ENCODE data around the gene TAS2R1. TPM values are rescaled to one million over a fixed set of nuclear protein-coding genes. Genes with fewer than 3 reads are reported as not detected.

TAS2R1 gene
- total RNA-seq, 1 experiment from 2014 or later = not detected

- H3K9ac ChIP-seq (ENCODE audit: low read length) = no peak overlapping the region
- no peak overlapping the region for H3K4me3 ChIP-seq (replicated peaks in 1 of 2; ENCODE audit: low read depth in 1 of 2, low read length in 2 of 2)
- no peak overlapping the region for H3K4me2 ChIP-seq (ENCODE audit: low read length)
- no peaks in the 10 kb centered on the region for H4K20me1 ChIP-seq (ENCODE audit: insufficient read depth)
- intact Hi-C loops (cut with micrococcal nuclease) = no loop called here
- H2AFZ ChIP-seq (ENCODE audit: low read depth, low read length, poor library complexity, severe bottlenecking) = no peak overlapping the region
- H3K36me3 ChIP-seq (ENCODE audit: control insufficient read depth in 1 of 2, insufficient read depth in 2 of 2, low read length in 2 of 2) = no peaks in the 10 kb centered on the region
- peaks cover 0 to 7% of the 10 kb centered on the region in 2 experiments; a peak in 2 of 4 replicates for H3K9me3 ChIP-seq (ENCODE audit: control insufficient read depth in 1 of 2, insufficient read depth in 1 of 2, low read depth in 1 of 2, low read length in 2 of 2)
- no peaks in the 10 kb centered on the region for H3K27me3 ChIP-seq (ENCODE audit: insufficient read depth, low read length)
- POLR2A ChIA-PET = no interaction called here
- ATAC-seq (no peak), DNase-seq (ENCODE audit: low read depth, low spot score) (no peak)
- H3K79me2 ChIP-seq (ENCODE audit: insufficient read depth, low read length) = no peaks in the 10 kb centered on the region
- no peak overlapping the region for H3K27ac ChIP-seq (ENCODE audit: low read depth, low read length)
- RAD21 ChIA-PET (ENCODE audit: low non-redundant PET in 1 of 2, low total read pairs in 2 of 2, uncharacterized antibody in 2 of 2, unreplicated experiment in 2 of 2) = no interaction called here
- TF ChIP-seq SIN3A (IDR thresholded peaks at IDR 0.05; ENCODE audit: low read depth) = no peak
- no peak for TF ChIP-seq SP1 (IDR thresholded peaks at IDR 0.05; ENCODE audit: low read depth)
- TF ChIP-seq, protein P1, sequence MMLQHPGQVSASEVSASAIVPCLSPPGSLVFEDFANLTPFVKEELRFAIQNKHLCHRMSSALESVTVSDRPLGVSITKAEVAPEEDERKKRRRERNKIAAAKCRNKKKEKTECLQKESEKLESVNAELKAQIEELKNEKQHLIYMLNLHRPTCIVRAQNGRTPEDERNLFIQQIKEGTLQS (IDR thresholded peaks at IDR 0.05) = no peak
- TF ChIP-seq ZNF274 (IDR thresholded peaks at IDR 0.05; ENCODE audit: low read depth, low read length) = no peak
- TF ChIP-seq TCF7L2 (IDR thresholded peaks at IDR 0.05; ENCODE audit: borderline replicate concordance, extremely low read depth, insufficient read depth, insufficient read length) = no peak
- TF ChIP-seq ELF1 (IDR thresholded peaks at IDR 0.05; ENCODE audit: borderline replicate concordance, low read depth) = no peak
- TF ChIP-seq, protein P2, sequence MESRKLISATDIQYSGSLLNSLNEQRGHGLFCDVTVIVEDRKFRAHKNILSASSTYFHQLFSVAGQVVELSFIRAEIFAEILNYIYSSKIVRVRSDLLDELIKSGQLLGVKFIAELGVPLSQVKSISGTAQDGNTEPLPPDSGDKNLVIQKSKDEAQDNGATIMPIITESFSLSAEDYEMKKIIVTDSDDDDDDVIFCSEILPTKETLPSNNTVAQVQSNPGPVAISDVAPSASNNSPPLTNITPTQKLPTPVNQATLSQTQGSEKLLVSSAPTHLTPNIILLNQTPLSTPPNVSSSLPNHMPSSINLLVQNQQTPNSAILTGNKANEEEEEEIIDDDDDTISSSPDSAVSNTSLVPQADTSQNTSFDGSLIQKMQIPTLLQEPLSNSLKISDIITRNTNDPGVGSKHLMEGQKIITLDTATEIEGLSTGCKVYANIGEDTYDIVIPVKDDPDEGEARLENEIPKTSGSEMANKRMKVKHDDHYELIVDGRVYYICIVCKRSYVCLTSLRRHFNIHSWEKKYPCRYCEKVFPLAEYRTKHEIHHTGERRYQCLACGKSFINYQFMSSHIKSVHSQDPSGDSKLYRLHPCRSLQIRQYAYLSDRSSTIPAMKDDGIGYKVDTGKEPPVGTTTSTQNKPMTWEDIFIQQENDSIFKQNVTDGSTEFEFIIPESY (IDR thresholded peaks at IDR 0.05; ENCODE audit: extremely low read depth, insufficient replicate concordance, low read length) = no peak
- TF ChIP-seq RAD21 (IDR thresholded peaks at IDR 0.05; ENCODE audit: low read depth) = no peak
- TF ChIP-seq YY1 (IDR thresholded peaks at IDR 0.05; ENCODE audit: extremely low read depth, insufficient replicate concordance, low read depth, low read length) = no peak
- no peak for TF ChIP-seq CTCF (IDR thresholded peaks at IDR 0.05 in 2 of 3, conservative IDR thresholded peaks at IDR 0.05 in 1 of 3; ENCODE audit: borderline replicate concordance in 1 of 3, insufficient read depth in 1 of 3, low read depth in 2 of 3, low read length in 2 of 3)
- no peaks in the 10 kb centered on the region for H3K9me2 ChIP-seq (ENCODE audit: insufficient read depth)
- no peaks in the 10 kb centered on the region for H3K4me1 ChIP-seq (ENCODE audit: control insufficient read depth in 1 of 2, insufficient read depth in 2 of 2, low read length in 2 of 2)
- CTCF ChIA-PET = no interaction called here
- no TSS peak for BruUV-seq (replicated peaks)
Measured at GRCh38 chr5:9625286-9625685, 4.9 kb downstream of the TAS2R1 start.

Data from HCT116 (cell line).